RWPE1 (cell line): ENCODE data around the gene AAGAB.

ENCODE experiments used
- CTCF ChIA-PET: fragments of 350-600 bp; sonication (Branson Sonifier 250); formaldehyde crosslinking; extraction: SDS; loops from one replicate; lab custom pipeline; 2021; lab: Yijun Ruan, JAX
- POLR2A ChIA-PET: fragments of 400-600 bp; formaldehyde crosslinking; extraction: SDS; loops from one replicate; lab custom pipeline; 2020; ENCODE audit warnings: antibody characterized with exemption; ENCODE audit not compliant: low non-redundant PET; lab: Yijun Ruan, JAX
- DNase-seq: peaks from one replicate; pipeline ENCODE4 v3.0.0; 2012; ENCODE audit warnings: low spot score
- H3K27ac ChIP-seq: fragments of 450-650 bp; 2 replicates; pipeline ENCODE4 v1.5.1; 2017
- CTCF ChIP-seq: fragments of 450-650 bp; conservative IDR thresholded peaks from 2 replicates; pipeline ENCODE4 v1.5.1; 2017; ENCODE audit warnings: low read depth, mild to moderate bottlenecking

The AAGAB gene

GRCh38 chr15:67242708-67243111 lies 11.8 kb downstream of the AAGAB start:
- no peak overlapping the region for H3K27ac ChIP-seq
- CTCF ChIA-PET: no interaction called here
- DNase-seq: peak; percentile 26
- POLR2A ChIA-PET: interaction anchor here (0.7 kb wide), 1 partner anchor 9 kb away, joined by 4 read pairs; no protein-coding TSS in a partner anchor
- TF ChIP-seq CTCF: no peak

- CTCF ChIA-PET: no interaction called here
- POLR2A ChIA-PET: no interaction called here
- TF ChIP-seq CTCF: no peak
- no peak overlapping the region for H3K27ac ChIP-seq
- no peak for DNase-seq
These were observed 13.2 kb downstream of the AAGAB start for GRCh38 chr15:67241132-67241855.

GRCh38 chr15:67240235-67241131 lies 14.0 kb downstream of the AAGAB start:
- peak; percentile 57 for DNase-seq
- peak; percentile 71 for TF ChIP-seq CTCF
- CTCF ChIA-PET: interaction anchor here (0.5 to 1.3 kb wide), 9 partner anchors 10 to 294 kb away, joined by 3 to 8 read pairs (median 4); no protein-coding TSS in a partner anchor
- H3K27ac ChIP-seq: no peak overlapping the region
- POLR2A ChIA-PET: no interaction called here

GRCh38 chr15:67232591-67232990 lies 21.9 kb downstream of the AAGAB start:
- DNase-seq: no peak
- TF ChIP-seq CTCF: no peak
- CTCF ChIA-PET: no interaction called here
- H3K27ac ChIP-seq: no peak overlapping the region
- POLR2A ChIA-PET: no interaction called here

GRCh38 chr15:67230504-67230903 lies 24.0 kb downstream of the AAGAB start:
- TF ChIP-seq CTCF: no peak
- ChIA-PET POLR2A (no interaction called here), CTCF (interaction anchor here (1.8 kb wide), 1 partner anchor 9 kb away, joined by 8 read pairs; no protein-coding TSS in a partner anchor)
- H3K27ac ChIP-seq: no peak overlapping the region
- no peak for DNase-seq

- POLR2A ChIA-PET: no interaction called here
These were observed 26.2 kb downstream of the AAGAB start for GRCh38 chr15:67228286-67228685.

More at GRCh38 chr15:67228286-67228685, 26.2 kb downstream of the AAGAB start:
- CTCF ChIA-PET: interaction anchor here (0.6 kb wide), 1 partner anchor 12 kb away, joined by 4 read pairs; no protein-coding TSS in a partner anchor
- TF ChIP-seq CTCF: no peak
- H3K27ac ChIP-seq: no peak overlapping the region
- no peak for DNase-seq
